Calu3 (cell line): ENCODE measurements around the gene PLEKHA4. TPM values are rescaled to one million over a fixed set of nuclear protein-coding genes. Genes with fewer than 3 reads are reported as not detected.
A peak's percentile ranks its signal among the peaks of the same experiment; 100 is the strongest.

Experiments
- BruUV-seq: library from RNA; stranded (reverse); fragments of 400-500 nt; replicated peaks from 2 replicates; lab custom pipeline; 2021; lab: Mats Ljungman, UMichigan
- CTCF ChIA-PET: fragments of 300-600 bp; sonication (Branson Sonifier 250); formaldehyde crosslinking; loops from one replicate; lab custom pipeline; 2022; ENCODE audit warnings: antibody characterized with exemption; lab: Charles Lee
- DNase-seq: peaks from one replicate; pipeline ENCODE4 v3.0.0; 2022
- H3K27ac Mint-ChIP-seq: one replicate; pipeline ENCODE4 v1.8.0; 2022; ENCODE audit warnings: mixed read lengths; ENCODE audit not compliant: unreplicated experiment
- H3K27me3 Mint-ChIP-seq: one replicate; pipeline ENCODE4 v1.8.0; 2022; ENCODE audit warnings: mixed read lengths; ENCODE audit not compliant: unreplicated experiment
- H3K36me3 Mint-ChIP-seq: one replicate; pipeline ENCODE4 v1.8.0; 2022; ENCODE audit warnings: mild to moderate bottlenecking, moderate library complexity, mixed read lengths; ENCODE audit not compliant: insufficient read depth, unreplicated experiment
- H3K4me1 Mint-ChIP-seq: one replicate; pipeline ENCODE4 v1.8.0; 2022; ENCODE audit warnings: mild to moderate bottlenecking, low read depth, mixed read lengths; ENCODE audit not compliant: unreplicated experiment
- H3K4me3 Mint-ChIP-seq: one replicate; pipeline ENCODE4 v1.8.0; 2022; ENCODE audit warnings: mild to moderate bottlenecking, low read depth, moderate library complexity, mixed read lengths; ENCODE audit not compliant: unreplicated experiment
- H3K9me3 Mint-ChIP-seq: one replicate; pipeline ENCODE4 v1.8.0; 2022; ENCODE audit warnings: low read depth, mixed read lengths; ENCODE audit not compliant: unreplicated experiment
- intact Hi-C: fragments of 100-400 bp; cut with micrococcal nuclease; formaldehyde crosslinking; loops from one replicate; pipeline ENCODE4 v1.10.0; 2022; ENCODE audit not compliant: unreplicated experiment
- total RNA-seq: library from RNA; stranded (reverse); gene quantifications from 2 replicates; pipeline ENCODE4 v1.2.3, GENCODE V29; 2022
- TF ChIP-seq, protein P1 (sequence below): fragments of 200-600 bp; IDR thresholded peaks from one replicate; pipeline ENCODE4 v1.8.0; 2022; ENCODE audit warnings: antibody characterized with exemption; ENCODE audit not compliant: unreplicated experiment

PLEKHA4 gene
- total RNA-seq, 1 experiment from 2014 or later = 57.6 TPM

DNA sequence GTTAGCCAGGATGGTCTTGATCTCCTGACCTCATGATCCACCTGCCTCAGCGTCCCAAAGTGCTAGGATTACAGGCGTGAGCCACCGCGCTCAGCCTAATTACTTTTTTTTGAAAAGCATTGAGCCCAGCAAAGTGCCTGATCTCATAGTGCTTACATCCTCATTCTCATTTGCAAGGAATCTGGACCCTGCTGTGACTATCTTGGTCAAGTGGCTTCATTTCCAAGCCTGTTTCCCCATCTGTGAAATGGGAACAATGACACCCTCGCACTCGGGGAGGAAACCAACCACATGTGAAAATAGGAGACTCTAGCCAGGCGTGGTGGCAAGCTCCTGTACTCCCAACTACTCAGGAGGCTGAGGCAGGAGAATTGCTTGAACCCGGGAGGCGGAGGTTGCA is 1.6 kb upstream of the PLEKHA4 start:
- BruUV-seq = no TSS peak
- TF ChIP-seq, protein P1, sequence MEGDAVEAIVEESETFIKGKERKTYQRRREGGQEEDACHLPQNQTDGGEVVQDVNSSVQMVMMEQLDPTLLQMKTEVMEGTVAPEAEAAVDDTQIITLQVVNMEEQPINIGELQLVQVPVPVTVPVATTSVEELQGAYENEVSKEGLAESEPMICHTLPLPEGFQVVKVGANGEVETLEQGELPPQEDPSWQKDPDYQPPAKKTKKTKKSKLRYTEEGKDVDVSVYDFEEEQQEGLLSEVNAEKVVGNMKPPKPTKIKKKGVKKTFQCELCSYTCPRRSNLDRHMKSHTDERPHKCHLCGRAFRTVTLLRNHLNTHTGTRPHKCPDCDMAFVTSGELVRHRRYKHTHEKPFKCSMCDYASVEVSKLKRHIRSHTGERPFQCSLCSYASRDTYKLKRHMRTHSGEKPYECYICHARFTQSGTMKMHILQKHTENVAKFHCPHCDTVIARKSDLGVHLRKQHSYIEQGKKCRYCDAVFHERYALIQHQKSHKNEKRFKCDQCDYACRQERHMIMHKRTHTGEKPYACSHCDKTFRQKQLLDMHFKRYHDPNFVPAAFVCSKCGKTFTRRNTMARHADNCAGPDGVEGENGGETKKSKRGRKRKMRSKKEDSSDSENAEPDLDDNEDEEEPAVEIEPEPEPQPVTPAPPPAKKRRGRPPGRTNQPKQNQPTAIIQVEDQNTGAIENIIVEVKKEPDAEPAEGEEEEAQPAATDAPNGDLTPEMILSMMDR = no peak
- peaks cover 8% of the 10 kb centered on the region for H3K27me3 Mint-ChIP-seq
- no peaks in the 10 kb centered on the region for H3K9me3 Mint-ChIP-seq
- intact Hi-C loops = no loop called here
- H3K36me3 Mint-ChIP-seq = peaks cover 53% of the 10 kb centered on the region
- peaks cover 42% of the 10 kb centered on the region for H3K4me1 Mint-ChIP-seq
- H3K4me3 Mint-ChIP-seq = no peak overlapping the region
- CTCF ChIA-PET = interaction anchor here (1.6 kb wide), 1 partner anchor 101 kb away, joined by 5 read pairs; no protein-coding TSS in a partner anchor
- no peak for DNase-seq
- H3K27ac Mint-ChIP-seq = no peak overlapping the region

DNA sequence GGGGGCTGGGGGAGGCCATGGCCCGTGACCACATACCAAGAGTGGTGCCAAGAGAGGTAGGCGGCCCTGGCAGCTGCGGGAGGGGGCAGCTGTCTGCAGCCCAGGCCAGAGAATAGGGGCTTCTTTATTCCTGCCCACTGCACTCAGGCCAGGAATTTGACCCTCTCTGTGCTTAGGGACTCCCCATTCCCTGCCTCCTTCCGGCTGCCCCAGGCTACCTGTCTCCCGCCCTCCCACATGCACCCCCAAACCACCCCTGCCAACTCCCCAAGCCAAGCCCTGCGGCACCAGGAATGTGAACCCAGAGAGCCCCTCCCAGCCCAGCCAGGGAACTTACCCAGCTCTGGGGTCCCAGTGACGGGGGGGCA is 687 bp downstream of the PLEKHA4 start:
- CTCF ChIA-PET = interaction anchor here (0.6 to 0.7 kb wide), 2 partner anchors 11 to 124 kb away, joined by 3 to 4 read pairs; no protein-coding TSS in a partner anchor
- peaks cover 29% of the 10 kb centered on the region for H3K4me1 Mint-ChIP-seq
- peaks cover 7% of the 10 kb centered on the region for H3K27me3 Mint-ChIP-seq
- no peaks in the 10 kb centered on the region for H3K9me3 Mint-ChIP-seq
- H3K4me3 Mint-ChIP-seq = peak overlapping the region; percentile 76
- BruUV-seq = no TSS peak
- H3K27ac Mint-ChIP-seq = peak overlapping the region; percentile 88
- intact Hi-C loops = no loop called here
- TF ChIP-seq, protein P1 = no peak
- DNase-seq = peak; percentile 32
- peaks cover 43% of the 10 kb centered on the region for H3K36me3 Mint-ChIP-seq

DNA sequence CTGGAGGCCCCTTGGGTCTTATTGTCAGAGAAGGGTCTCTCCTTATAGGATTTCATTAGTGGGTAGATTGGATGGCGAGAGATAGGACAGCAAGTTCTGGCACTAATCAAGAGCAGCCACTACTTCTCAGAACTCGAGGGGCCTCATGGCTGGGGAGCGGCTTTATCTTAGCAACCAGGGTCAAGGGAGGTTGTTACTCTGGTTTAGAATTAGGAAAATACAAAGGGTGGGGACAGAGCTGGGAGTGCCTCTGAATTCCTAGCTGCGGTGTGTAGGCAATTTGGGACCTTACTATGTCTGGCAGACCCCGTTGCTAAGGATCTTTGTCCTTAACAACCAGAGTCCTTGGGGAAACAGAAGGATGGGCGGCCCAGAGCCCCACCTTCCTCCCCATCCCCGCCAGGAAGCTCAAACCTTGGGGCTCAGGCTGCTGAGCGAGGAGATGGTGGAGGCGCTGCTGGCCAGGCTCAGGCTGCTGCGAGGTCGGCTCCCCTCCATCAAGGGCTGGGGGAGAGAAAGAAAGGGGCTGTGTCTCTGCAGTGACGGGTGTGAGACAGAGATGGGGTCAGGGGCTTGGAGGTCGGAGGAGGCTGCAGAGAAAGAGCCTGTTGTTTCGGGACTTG is 1.2 kb downstream of the PLEKHA4 start:
- H3K4me1 Mint-ChIP-seq = peaks cover 26% of the 10 kb centered on the region
- no TSS peak for BruUV-seq
- peaks cover 42% of the 10 kb centered on the region for H3K36me3 Mint-ChIP-seq
- TF ChIP-seq, protein P1 = no peak
- DNase-seq = no peak
- peak overlapping the region; percentile 41 for H3K27ac Mint-ChIP-seq
- intact Hi-C loops = no loop called here
- peaks cover 2% of the 10 kb centered on the region for H3K27me3 Mint-ChIP-seq
- H3K9me3 Mint-ChIP-seq = no peaks in the 10 kb centered on the region
- CTCF ChIA-PET = interaction anchor here (0.6 kb wide), 1 partner anchor 561 kb away, joined by 4 read pairs; no protein-coding TSS in a partner anchor
- peak overlapping the region; percentile 76 for H3K4me3 Mint-ChIP-seq

DNA sequence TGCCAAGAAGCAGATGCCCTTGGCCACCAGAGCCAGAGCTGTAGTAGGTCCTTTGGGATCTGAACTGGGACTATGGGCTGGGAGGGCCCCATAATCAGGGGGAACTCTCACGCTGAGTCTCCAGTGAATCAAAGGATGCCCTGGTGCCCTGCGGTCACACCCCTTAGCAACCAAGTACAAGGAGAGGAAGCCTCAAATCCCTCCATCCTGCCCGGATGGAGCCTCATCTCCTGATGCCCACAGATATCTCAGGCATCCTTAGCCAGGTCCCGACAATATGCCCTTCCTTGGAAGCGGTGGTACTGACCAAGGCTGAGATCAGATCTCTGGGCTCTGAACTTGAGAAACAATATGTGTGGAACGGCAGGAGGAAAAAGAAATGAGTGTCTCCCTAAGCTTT is 1.7 kb downstream of the PLEKHA4 start:
- peak overlapping the region; percentile 41 for H3K27ac Mint-ChIP-seq

More for the DNA sequence above, 1.7 kb downstream of the PLEKHA4 start:
- no TSS peak for BruUV-seq
- H3K36me3 Mint-ChIP-seq = peaks cover 38% of the 10 kb centered on the region
- no peaks in the 10 kb centered on the region for H3K27me3 Mint-ChIP-seq
- CTCF ChIA-PET = interaction anchor here (0.6 to 0.7 kb wide), 3 partner anchors 561 to 1706 kb away, joined by 4 to 5 read pairs (median 4); no protein-coding TSS in a partner anchor
- H3K9me3 Mint-ChIP-seq = no peaks in the 10 kb centered on the region
- TF ChIP-seq, protein P1 = no peak
- H3K4me3 Mint-ChIP-seq = peak overlapping the region; percentile 76
- peaks cover 24% of the 10 kb centered on the region for H3K4me1 Mint-ChIP-seq
- intact Hi-C loops = no loop called here
- no peak for DNase-seq
